Activated naive CD4-positive, alpha-beta T cell treated with anti-CD3 and anti-CD28 coated beads, Interleukin-2, amount 50 U/mL, for 16 hours (primary cell): ENCODE measurements around the gene IRAK1.
A peak's percentile ranks its signal among the peaks of the same experiment; 100 is the strongest.

Source experiments
- DNase-seq: peaks from one replicate; pipeline ENCODE4 v3.0.0-alpha.2; 2020

Gene IRAK1

GRCh38 chrX:154019633-154020528 is at the start of gene IRAK1:
Gene IRAK1, minus strand, starts transcription at chrX:154019902. Its CDS starts 90 bp downstream, at chrX:154019812.
- DNase-seq: peak; percentile 60

- no peak for DNase-seq
These were observed 48.9 kb upstream of the IRAK1 start for GRCh38 chrX:154068560-154068959.

- no peak for DNase-seq
These were observed 45.1 kb upstream of the IRAK1 start for GRCh38 chrX:154064637-154065435.

GRCh38 chrX:154063234-154063633 is 43.5 kb upstream of the IRAK1 start:
- no peak for DNase-seq

- DNase-seq: no peak
These were observed 42.1 kb upstream of the IRAK1 start for GRCh38 chrX:154061801-154062200.

GRCh38 chrX:154059729-154060245 is 40.1 kb upstream of the IRAK1 start:
- no peak for DNase-seq

- DNase-seq: no peak
These were observed 39.5 kb upstream of the IRAK1 start for GRCh38 chrX:154059231-154059630.

- DNase-seq: no peak
These were observed 38.7 kb upstream of the IRAK1 start for GRCh38 chrX:154058214-154058997.

GRCh38 chrX:154057791-154058190 is 38.1 kb upstream of the IRAK1 start:
- DNase-seq: no peak

GRCh38 chrX:154056770-154057241 is 37.1 kb upstream of the IRAK1 start:
- no peak for DNase-seq

GRCh38 chrX:154051201-154051810 is 31.6 kb upstream of the IRAK1 start:
- DNase-seq: peak; percentile 74

- no peak for DNase-seq
These were observed 30.4 kb upstream of the IRAK1 start for GRCh38 chrX:154050113-154050495.

GRCh38 chrX:154049209-154050112 is 29.8 kb upstream of the IRAK1 start:
- DNase-seq: no peak

- DNase-seq: no peak
These were observed 28.7 kb upstream of the IRAK1 start for GRCh38 chrX:154048398-154048797.

GRCh38 chrX:154046940-154047610 is 27.4 kb upstream of the IRAK1 start:
- DNase-seq: no peak

GRCh38 chrX:154046031-154046781 is 26.5 kb upstream of the IRAK1 start:
- no peak for DNase-seq

- no peak for DNase-seq
These were observed 24.4 kb upstream of the IRAK1 start for GRCh38 chrX:154044091-154044490.

GRCh38 chrX:154043003-154043763 is 23.5 kb upstream of the IRAK1 start:
- no peak for DNase-seq

GRCh38 chrX:154040863-154041262 is 21.2 kb upstream of the IRAK1 start:
- no peak for DNase-seq
